ENCODE measurements around the gene SUSD3.

DNA sequence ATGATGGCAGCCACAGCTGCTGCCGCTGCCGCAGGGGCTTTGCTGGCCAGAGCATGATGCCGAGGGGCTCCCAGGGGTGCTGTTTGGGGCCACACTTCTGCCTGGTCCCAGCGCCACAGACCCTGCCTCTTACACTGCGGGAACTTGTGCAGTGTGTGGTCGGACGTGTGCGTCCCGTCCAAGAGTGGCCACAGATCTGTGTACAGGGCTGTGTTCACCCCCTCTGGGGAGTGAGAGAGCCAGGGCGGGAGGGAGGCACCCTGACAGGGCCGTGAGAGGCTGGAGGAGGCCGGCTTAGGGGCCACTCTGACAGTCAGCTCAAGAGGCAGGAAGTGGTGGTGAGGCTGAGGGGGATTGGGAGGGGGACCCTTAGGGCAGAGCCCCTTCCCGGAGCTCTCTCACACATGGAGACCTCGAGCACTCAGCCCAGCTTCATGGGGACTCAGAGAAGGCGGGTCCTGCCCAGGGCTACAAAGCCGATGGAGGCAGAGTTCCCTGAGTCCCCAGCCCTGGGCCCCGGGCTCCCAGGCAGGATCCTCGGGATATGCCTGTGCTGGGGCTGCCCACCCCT is 24.4 kb downstream of the SUSD3 start:
- TF ChIP-seq, protein P1, sequence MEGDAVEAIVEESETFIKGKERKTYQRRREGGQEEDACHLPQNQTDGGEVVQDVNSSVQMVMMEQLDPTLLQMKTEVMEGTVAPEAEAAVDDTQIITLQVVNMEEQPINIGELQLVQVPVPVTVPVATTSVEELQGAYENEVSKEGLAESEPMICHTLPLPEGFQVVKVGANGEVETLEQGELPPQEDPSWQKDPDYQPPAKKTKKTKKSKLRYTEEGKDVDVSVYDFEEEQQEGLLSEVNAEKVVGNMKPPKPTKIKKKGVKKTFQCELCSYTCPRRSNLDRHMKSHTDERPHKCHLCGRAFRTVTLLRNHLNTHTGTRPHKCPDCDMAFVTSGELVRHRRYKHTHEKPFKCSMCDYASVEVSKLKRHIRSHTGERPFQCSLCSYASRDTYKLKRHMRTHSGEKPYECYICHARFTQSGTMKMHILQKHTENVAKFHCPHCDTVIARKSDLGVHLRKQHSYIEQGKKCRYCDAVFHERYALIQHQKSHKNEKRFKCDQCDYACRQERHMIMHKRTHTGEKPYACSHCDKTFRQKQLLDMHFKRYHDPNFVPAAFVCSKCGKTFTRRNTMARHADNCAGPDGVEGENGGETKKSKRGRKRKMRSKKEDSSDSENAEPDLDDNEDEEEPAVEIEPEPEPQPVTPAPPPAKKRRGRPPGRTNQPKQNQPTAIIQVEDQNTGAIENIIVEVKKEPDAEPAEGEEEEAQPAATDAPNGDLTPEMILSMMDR (conservative IDR thresholded peaks at IDR 0.05): no peak
- TF ChIP-seq ZFX (IDR thresholded peaks at IDR 0.05): no peak
